ENCODE data around the gene SMCO1. TPM values are rescaled to one million over a fixed set of nuclear protein-coding genes. Genes with fewer than 3 reads are reported as not detected.

Gene SMCO1
- total and polyA plus RNA-seq, 4 donors, result not detected

DNA sequence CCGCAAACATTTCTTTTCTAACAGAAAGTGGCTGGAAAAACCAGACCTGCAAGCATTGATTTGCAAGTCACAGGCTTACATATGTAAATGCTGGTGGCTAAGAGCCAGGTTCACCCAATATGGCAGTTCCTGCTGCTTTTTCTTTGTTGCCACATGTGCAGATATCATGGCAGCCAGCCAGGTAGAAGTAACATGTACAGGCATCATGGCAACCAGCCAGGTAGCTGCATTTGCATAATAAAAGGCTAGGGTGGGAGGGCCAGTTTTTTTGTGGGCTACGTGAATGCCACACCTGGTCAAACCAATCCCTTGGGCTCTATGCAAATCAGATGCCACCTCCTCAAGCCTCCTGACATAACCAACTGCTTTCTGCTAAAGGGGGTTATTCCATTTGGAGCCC lies 2.8 kb upstream of the SMCO1 start:
- no peak overlapping the region for H3K9ac ChIP-seq (ENCODE audit: insufficient read depth in 1 of 2, low read length in 2 of 2)
- DNase-seq, result no peak
- TF ChIP-seq, protein P1, sequence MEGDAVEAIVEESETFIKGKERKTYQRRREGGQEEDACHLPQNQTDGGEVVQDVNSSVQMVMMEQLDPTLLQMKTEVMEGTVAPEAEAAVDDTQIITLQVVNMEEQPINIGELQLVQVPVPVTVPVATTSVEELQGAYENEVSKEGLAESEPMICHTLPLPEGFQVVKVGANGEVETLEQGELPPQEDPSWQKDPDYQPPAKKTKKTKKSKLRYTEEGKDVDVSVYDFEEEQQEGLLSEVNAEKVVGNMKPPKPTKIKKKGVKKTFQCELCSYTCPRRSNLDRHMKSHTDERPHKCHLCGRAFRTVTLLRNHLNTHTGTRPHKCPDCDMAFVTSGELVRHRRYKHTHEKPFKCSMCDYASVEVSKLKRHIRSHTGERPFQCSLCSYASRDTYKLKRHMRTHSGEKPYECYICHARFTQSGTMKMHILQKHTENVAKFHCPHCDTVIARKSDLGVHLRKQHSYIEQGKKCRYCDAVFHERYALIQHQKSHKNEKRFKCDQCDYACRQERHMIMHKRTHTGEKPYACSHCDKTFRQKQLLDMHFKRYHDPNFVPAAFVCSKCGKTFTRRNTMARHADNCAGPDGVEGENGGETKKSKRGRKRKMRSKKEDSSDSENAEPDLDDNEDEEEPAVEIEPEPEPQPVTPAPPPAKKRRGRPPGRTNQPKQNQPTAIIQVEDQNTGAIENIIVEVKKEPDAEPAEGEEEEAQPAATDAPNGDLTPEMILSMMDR (IDR thresholded peaks at IDR 0.05; ENCODE audit: control extremely low read depth, extremely low read depth), result no peak
- H3K9me3 ChIP-seq (ENCODE audit: control insufficient read depth in 4 of 4, insufficient read depth in 3 of 4, low read length in 3 of 4), result peaks cover 2 to 31% (median 16%) of the 10 kb centered on the region in 4 donors
- H3K4me3 ChIP-seq, result no peak overlapping the region
- ATAC-seq (ENCODE audit: insufficient read depth, low FRiP score), result no peak
- no peaks in the 10 kb centered on the region for H3K36me3 ChIP-seq (ENCODE audit: control insufficient read depth in 4 of 4, insufficient read depth in 4 of 4, low read length in 4 of 4)
- no peaks in the 10 kb centered on the region for H3K4me1 ChIP-seq (ENCODE audit: control insufficient read depth in 5 of 5, insufficient read depth in 5 of 5, low read length in 5 of 5)
- no peaks in the 10 kb centered on the region for H3K27me3 ChIP-seq (ENCODE audit: control insufficient read depth in 3 of 3, insufficient read depth in 3 of 3, low read length in 2 of 3)
- no peak overlapping the region for H3K27ac ChIP-seq (ENCODE audit: low read depth in 1 of 2, low read length in 1 of 2)
- WGBS, 2 donors, result 89 to 95% methylated on average over 2 of the region's 2 CpGs

DNA sequence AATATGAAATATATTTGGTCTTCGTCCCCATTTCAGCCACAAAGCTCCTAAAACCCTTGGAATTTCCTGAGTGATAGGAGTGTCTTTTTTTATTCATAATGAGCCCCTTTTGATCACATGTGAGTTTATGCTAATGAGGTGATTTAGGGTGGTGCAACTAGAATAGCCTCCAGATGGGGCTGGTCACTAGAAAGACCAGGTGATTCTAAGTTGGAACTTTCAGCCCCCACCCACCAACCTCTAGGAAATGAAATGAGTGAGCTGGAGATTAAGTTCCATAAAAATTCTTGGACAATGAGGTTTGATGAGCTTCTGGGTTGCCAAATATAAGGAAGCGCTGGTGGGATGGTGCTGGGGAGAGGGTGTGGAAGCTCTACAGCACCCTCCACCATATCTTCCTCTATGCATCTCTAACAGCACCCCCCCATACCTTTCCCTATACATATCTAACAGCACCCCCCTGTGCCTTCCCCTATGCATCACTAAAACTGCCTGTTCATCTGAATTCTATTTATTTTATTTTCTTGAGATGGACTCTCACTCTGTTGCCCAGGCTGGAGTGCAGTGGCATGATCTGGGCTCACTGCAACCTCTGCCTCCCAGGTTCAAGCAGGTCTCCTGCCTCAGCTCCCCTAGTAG lies 2.1 kb upstream of the SMCO1 start:
- Histone ChIP-seq H3K27me3 (ENCODE audit: control insufficient read depth in 3 of 3, insufficient read depth in 3 of 3, low read length in 2 of 3) (no peaks in the 10 kb centered on the region), H3K9ac (ENCODE audit: insufficient read depth in 1 of 2, low read length in 2 of 2) (no peak overlapping the region), H3K27ac (ENCODE audit: low read depth in 1 of 2, low read length in 1 of 2) (no peak overlapping the region), H3K36me3 (ENCODE audit: control insufficient read depth in 4 of 4, insufficient read depth in 4 of 4, low read length in 4 of 4) (no peaks in the 10 kb centered on the region), H3K4me1 (ENCODE audit: control insufficient read depth in 5 of 5, insufficient read depth in 5 of 5, low read length in 5 of 5) (no peaks in the 10 kb centered on the region), H3K4me3 (no peak overlapping the region), H3K9me3 (ENCODE audit: control insufficient read depth in 4 of 4, insufficient read depth in 3 of 4, low read length in 3 of 4) (peaks cover 2 to 30% (median 15%) of the 10 kb centered on the region in 4 donors)
- TF ChIP-seq, protein P1 (IDR thresholded peaks at IDR 0.05; ENCODE audit: control extremely low read depth, extremely low read depth), result no peak
- ATAC-seq (ENCODE audit: insufficient read depth, low FRiP score), result no peak
- no peak for DNase-seq
- 85 to 92% methylated on average over 2 of the region's 2 CpGs for WGBS, 2 donors

DNA sequence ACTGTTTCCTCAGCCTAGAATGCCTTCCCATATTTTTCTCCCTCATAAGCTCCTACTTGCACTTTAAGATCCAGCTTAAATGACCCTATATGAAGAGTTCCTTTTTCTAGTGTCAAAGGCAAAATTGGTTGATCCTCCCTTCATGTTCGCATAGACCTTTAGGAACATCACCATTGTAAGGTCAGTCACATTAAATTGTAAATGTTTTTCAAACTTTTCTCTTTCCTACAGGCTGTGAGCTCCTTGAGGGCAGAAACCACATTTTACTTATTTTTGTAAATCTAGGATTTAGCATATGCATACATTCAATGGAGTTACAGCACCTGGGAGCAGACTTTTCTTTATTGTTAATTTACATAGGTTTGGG lies 813 bp downstream of the SMCO1 start:
- WGBS, 2 donors, result 95 to 100% methylated on average over 1 of the region's 1 CpG
- Histone ChIP-seq H3K9me3 (ENCODE audit: control insufficient read depth in 4 of 4, insufficient read depth in 3 of 4, low read length in 3 of 4) (peaks cover under 1 to 16% (median 7%) of the 10 kb centered on the region in 4 donors), H3K4me1 (ENCODE audit: control insufficient read depth in 5 of 5, insufficient read depth in 5 of 5, low read length in 5 of 5) (no peaks in the 10 kb centered on the region), H3K27me3 (ENCODE audit: control insufficient read depth in 3 of 3, insufficient read depth in 3 of 3, low read length in 2 of 3) (no peaks in the 10 kb centered on the region), H3K4me3 (no peak overlapping the region), H3K9ac (ENCODE audit: insufficient read depth in 1 of 2, low read length in 2 of 2) (no peak overlapping the region), H3K36me3 (ENCODE audit: control insufficient read depth in 4 of 4, insufficient read depth in 4 of 4, low read length in 4 of 4) (no peaks in the 10 kb centered on the region), H3K27ac (ENCODE audit: low read depth in 1 of 2, low read length in 1 of 2) (peak overlapping the region in 1 of 2 donors; percentile 81)
- TF ChIP-seq, protein P1 (IDR thresholded peaks at IDR 0.05; ENCODE audit: control extremely low read depth, extremely low read depth), result no peak
- DNase-seq (no peak), ATAC-seq (ENCODE audit: insufficient read depth, low FRiP score) (no peak)
